22Rv1 (cell line): ENCODE results near the gene CHST1.

ENCODE experiments used
- ZFX ChIP-seq: fragments of 450-650 bp; IDR thresholded peaks from 2 replicates; pipeline ENCODE4 v1.6.1; 2017; ENCODE audit warnings: antibody characterized with exemption, borderline replicate concordance
- TF ChIP-seq, protein P1 (sequence below): fragments of 450-650 bp; IDR thresholded peaks from 2 replicates; pipeline ENCODE4 v1.5.1; 2017; ENCODE audit warnings: mild to moderate bottlenecking

DNA sequence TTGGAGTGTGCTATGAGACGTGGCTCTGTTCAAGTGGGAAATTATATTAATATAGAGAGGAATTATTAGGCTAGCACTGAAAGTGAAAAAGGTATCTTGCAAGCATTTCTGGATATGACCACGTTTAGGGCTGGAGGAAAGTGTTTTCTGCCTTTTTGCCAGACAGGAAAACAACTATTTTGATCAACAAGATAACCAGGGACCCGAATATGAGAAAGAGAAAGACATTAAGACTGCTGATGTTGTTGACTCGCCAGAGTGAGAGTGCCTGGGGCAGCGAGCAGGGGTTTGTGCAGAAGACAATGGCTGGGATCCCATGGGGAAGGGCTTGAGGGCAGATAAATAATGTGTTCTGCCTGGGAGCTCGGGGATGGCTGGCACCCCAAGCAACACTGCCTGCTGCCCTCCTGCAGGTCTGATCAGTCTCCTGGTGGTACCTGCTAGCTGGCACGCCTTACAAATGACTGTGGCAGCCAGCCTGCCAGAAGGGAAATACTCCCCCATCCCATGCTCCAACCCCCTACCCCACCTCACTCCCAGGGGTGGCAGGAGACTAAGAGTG is 23.1 kb upstream of the CHST1 start:
- TF ChIP-seq, protein P1, sequence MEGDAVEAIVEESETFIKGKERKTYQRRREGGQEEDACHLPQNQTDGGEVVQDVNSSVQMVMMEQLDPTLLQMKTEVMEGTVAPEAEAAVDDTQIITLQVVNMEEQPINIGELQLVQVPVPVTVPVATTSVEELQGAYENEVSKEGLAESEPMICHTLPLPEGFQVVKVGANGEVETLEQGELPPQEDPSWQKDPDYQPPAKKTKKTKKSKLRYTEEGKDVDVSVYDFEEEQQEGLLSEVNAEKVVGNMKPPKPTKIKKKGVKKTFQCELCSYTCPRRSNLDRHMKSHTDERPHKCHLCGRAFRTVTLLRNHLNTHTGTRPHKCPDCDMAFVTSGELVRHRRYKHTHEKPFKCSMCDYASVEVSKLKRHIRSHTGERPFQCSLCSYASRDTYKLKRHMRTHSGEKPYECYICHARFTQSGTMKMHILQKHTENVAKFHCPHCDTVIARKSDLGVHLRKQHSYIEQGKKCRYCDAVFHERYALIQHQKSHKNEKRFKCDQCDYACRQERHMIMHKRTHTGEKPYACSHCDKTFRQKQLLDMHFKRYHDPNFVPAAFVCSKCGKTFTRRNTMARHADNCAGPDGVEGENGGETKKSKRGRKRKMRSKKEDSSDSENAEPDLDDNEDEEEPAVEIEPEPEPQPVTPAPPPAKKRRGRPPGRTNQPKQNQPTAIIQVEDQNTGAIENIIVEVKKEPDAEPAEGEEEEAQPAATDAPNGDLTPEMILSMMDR = no peak
- no peak for TF ChIP-seq ZFX
